HCT116 (cell line): ENCODE measurements around the gene NRXN2.
"Not testable (repeated sequence)": the region's sequence is repeated elsewhere in the genome, so short reads cannot be mapped to it uniquely, and the experiment has no call there.

ENCODE experiments used
- EZH2phosphoT487 ChIP-seq: fragments of 200-600 bp; IDR thresholded peaks from 2 replicates; pipeline ENCODE4 v1.6.1; 2018; ENCODE audit warnings: antibody characterized with exemption, borderline replicate concordance
- POLR2A ChIP-seq: IDR thresholded peaks from 2 replicates; pipeline ENCODE4 v1.7.0; 2011; ENCODE audit warnings: borderline replicate concordance; ENCODE audit not compliant: insufficient read depth, insufficient read length; ENCODE audit errors: extremely low read depth
- POLR2AphosphoS5 ChIP-seq: IDR thresholded peaks from 2 replicates; pipeline ENCODE4 v1.6.1; 2011; ENCODE audit warnings: mild to moderate bottlenecking, low read depth, low read length, moderate library complexity
- ZNF274 ChIP-seq: fragments of 200-500 bp; sonication (Bioruptor generic); IDR thresholded peaks from 2 replicates; pipeline ENCODE4 v1.6.1; 2014; ENCODE audit warnings: mild to moderate bottlenecking, low read depth, low read length, inconsistent platforms
- TF ChIP-seq, protein P1 (sequence below), 3 experiments: fragments of 200-600 bp in 1 of 3; sonication (generic) in 1 of 3; IDR thresholded peaks in 2 of 3; conservative IDR thresholded peaks in 1 of 3; 2 replicates each; pipeline ENCODE4 v1.5.1; 2012 to 2017; ENCODE audit warnings: low read depth in 2 of 3, low read length in 2 of 3, antibody characterized with exemption in 1 of 3, borderline replicate concordance in 1 of 3, control low read depth in 1 of 3, mild to moderate bottlenecking in 1 of 3, mixed read lengths in 1 of 3, mixed run types in 1 of 3, moderate library complexity in 1 of 3; ENCODE audit not compliant: insufficient read depth in 1 of 3
- TF ChIP-seq, protein P2 (sequence below): IDR thresholded peaks from 2 replicates; pipeline ENCODE4 v1.6.1; 2012
- TF ChIP-seq, protein P3 (sequence below): IDR thresholded peaks from 2 replicates; pipeline ENCODE4 v1.6.1; 2011; ENCODE audit warnings: mild to moderate bottlenecking, low read length, moderate library complexity; ENCODE audit not compliant: insufficient replicate concordance; ENCODE audit errors: extremely low read depth

DNA sequence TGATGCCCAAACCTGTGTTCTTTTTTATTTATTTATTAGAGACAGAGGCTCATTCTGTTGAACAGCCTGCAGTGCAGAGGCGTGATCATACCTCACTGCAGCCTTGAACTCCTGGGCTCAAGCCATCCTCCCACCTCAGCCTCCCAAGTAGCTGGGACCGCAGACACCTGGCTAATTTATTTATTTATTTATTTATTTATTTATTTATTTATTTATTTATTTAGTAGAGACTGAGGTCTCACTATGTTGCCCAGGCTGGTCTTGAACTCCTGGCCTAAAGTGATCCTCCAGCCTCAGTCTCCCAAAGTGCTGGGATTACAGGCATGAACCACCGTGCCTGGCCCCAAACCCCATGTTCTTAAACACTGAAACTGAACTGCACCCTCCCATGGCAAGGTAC is 161.6 kb downstream of the NRXN2 start:
- not testable (repeated sequence) for TF ChIP-seq ZNF274, POLR2A, EZH2phosphoT487, POLR2AphosphoS5
- TF ChIP-seq, protein P1, sequence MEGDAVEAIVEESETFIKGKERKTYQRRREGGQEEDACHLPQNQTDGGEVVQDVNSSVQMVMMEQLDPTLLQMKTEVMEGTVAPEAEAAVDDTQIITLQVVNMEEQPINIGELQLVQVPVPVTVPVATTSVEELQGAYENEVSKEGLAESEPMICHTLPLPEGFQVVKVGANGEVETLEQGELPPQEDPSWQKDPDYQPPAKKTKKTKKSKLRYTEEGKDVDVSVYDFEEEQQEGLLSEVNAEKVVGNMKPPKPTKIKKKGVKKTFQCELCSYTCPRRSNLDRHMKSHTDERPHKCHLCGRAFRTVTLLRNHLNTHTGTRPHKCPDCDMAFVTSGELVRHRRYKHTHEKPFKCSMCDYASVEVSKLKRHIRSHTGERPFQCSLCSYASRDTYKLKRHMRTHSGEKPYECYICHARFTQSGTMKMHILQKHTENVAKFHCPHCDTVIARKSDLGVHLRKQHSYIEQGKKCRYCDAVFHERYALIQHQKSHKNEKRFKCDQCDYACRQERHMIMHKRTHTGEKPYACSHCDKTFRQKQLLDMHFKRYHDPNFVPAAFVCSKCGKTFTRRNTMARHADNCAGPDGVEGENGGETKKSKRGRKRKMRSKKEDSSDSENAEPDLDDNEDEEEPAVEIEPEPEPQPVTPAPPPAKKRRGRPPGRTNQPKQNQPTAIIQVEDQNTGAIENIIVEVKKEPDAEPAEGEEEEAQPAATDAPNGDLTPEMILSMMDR (IDR thresholded peaks at IDR 0.05 in 2 of 3, conservative IDR thresholded peaks at IDR 0.05 in 1 of 3; ENCODE audit: borderline replicate concordance in 1 of 3, insufficient read depth in 1 of 3, low read depth in 2 of 3, low read length in 2 of 3), result not testable (repeated sequence)
- TF ChIP-seq, protein P2, sequence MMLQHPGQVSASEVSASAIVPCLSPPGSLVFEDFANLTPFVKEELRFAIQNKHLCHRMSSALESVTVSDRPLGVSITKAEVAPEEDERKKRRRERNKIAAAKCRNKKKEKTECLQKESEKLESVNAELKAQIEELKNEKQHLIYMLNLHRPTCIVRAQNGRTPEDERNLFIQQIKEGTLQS, result not testable (repeated sequence)
- TF ChIP-seq, protein P3, sequence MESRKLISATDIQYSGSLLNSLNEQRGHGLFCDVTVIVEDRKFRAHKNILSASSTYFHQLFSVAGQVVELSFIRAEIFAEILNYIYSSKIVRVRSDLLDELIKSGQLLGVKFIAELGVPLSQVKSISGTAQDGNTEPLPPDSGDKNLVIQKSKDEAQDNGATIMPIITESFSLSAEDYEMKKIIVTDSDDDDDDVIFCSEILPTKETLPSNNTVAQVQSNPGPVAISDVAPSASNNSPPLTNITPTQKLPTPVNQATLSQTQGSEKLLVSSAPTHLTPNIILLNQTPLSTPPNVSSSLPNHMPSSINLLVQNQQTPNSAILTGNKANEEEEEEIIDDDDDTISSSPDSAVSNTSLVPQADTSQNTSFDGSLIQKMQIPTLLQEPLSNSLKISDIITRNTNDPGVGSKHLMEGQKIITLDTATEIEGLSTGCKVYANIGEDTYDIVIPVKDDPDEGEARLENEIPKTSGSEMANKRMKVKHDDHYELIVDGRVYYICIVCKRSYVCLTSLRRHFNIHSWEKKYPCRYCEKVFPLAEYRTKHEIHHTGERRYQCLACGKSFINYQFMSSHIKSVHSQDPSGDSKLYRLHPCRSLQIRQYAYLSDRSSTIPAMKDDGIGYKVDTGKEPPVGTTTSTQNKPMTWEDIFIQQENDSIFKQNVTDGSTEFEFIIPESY, result not testable (repeated sequence)
